Right lobe of liver (tissue), 4 donors: ENCODE measurements around the gene SLN.

Source experiments
- POLR2A ChIP-seq: fragments of 450-650 bp; IDR thresholded peaks from one replicate; pipeline ENCODE4 v1.6.1; 2017; ENCODE audit warnings: antibody characterized with exemption, mild to moderate bottlenecking
- TF ChIP-seq, protein P1 (sequence below), 4 donors: fragments of 200-600 bp in 3 of 4; fragments of 450-650 bp in 1 of 4; IDR thresholded peaks; one replicate each; pipeline versions ENCODE4 v1.5.1 to v1.8.0; 2016 to 2022; ENCODE audit warnings: antibody characterized with exemption in 4 of 4, mild to moderate bottlenecking in 2 of 4
- donor health status: DM: no; HTN: no; CAD: no.
- donor health status: DM: no; HTN: no; CAD: no.
- donor health status: DM: no; HTN: yes; CAD: no.

DNA sequence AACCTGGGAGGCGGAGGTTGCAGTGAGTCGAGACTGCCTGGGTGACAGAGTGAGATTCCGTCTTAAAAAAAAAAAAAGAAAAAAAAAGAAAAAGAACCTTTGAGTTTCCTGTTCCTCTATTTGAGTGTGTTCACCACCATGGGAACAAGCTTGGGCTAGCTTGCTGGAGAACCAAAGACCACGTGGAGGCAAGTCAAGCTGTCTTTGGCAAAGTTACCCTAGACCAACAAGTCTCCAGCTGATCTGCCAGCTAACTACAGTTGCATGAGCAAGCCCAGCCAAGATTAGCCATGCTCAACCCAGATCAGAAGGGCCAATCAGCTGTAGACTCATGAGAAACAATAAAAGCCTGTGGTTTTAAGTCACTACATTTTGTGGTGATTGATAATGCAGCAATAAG lies 29.7 kb downstream of the SLN start:
- TF ChIP-seq, protein P1, sequence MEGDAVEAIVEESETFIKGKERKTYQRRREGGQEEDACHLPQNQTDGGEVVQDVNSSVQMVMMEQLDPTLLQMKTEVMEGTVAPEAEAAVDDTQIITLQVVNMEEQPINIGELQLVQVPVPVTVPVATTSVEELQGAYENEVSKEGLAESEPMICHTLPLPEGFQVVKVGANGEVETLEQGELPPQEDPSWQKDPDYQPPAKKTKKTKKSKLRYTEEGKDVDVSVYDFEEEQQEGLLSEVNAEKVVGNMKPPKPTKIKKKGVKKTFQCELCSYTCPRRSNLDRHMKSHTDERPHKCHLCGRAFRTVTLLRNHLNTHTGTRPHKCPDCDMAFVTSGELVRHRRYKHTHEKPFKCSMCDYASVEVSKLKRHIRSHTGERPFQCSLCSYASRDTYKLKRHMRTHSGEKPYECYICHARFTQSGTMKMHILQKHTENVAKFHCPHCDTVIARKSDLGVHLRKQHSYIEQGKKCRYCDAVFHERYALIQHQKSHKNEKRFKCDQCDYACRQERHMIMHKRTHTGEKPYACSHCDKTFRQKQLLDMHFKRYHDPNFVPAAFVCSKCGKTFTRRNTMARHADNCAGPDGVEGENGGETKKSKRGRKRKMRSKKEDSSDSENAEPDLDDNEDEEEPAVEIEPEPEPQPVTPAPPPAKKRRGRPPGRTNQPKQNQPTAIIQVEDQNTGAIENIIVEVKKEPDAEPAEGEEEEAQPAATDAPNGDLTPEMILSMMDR (IDR thresholded peaks at IDR 0.05): no peak
- no peak for TF ChIP-seq POLR2A
